Measurements from ENCODE around the gene PEDS1.

Gene PEDS1

GRCh38 chr20:50191544-50192363 is 38.2 kb upstream of the PEDS1 start:
- peak overlapping the region; percentile 100 for H3K27ac ChIP-seq
- H3K4me3 ChIP-seq (ENCODE audit: low read depth in 1 of 2, low read length in 1 of 2): peak overlapping the region; percentile 87 to 93
- H3K9me3 ChIP-seq: no peaks in the 10 kb centered on the region
- peaks cover 71 to 74% of the 10 kb centered on the region in 2 experiments for H3K4me1 ChIP-seq (ENCODE audit: control insufficient read depth in 1 of 2, insufficient read depth in 1 of 2, low read depth in 1 of 2, low read length in 1 of 2)
- no peaks in the 10 kb centered on the region for H3K27me3 ChIP-seq
- peaks cover 35% of the 10 kb centered on the region for H3K36me3 ChIP-seq
- peak; percentile 40 for TF ChIP-seq CTCF (IDR thresholded peaks at IDR 0.05)

GRCh38 chr20:50191065-50191543 is 37.6 kb upstream of the PEDS1 start:
- Histone ChIP-seq H3K36me3 (peaks cover 31% of the 10 kb centered on the region), H3K4me1 (ENCODE audit: control insufficient read depth in 1 of 2, insufficient read depth in 1 of 2, low read depth in 1 of 2, low read length in 1 of 2) (peaks cover 72 to 74% of the 10 kb centered on the region in 2 experiments), H3K27ac (peak overlapping the region; percentile 100), H3K27me3 (no peaks in the 10 kb centered on the region), H3K4me3 (ENCODE audit: low read depth in 1 of 2, low read length in 1 of 2) (peak overlapping the region; percentile 87 to 93), H3K9me3 (no peaks in the 10 kb centered on the region)
- TF ChIP-seq CTCF (IDR thresholded peaks at IDR 0.05): no peak

- TF ChIP-seq CTCF (IDR thresholded peaks at IDR 0.05): peak; percentile 92
- Histone ChIP-seq H3K4me3 (ENCODE audit: low read depth in 1 of 2, low read length in 1 of 2) (peak within 1 kb of the TSS; percentile 87 to 93), H3K27ac (peak within 1 kb of the TSS; percentile 100), H3K36me3 (peaks cover 29% of the 10 kb centered on the region), H3K4me1 (ENCODE audit: control insufficient read depth in 1 of 2, insufficient read depth in 1 of 2, low read depth in 1 of 2, low read length in 1 of 2) (peaks cover 68 to 69% of the 10 kb centered on the region in 2 experiments), H3K27me3 (no peaks in the 10 kb centered on the region), H3K9me3 (no peaks in the 10 kb centered on the region)
Observed at GRCh38 chr20:50190251-50191064, 36.9 kb upstream of the PEDS1 start, which contains the start of gene CEBPB. Gene CEBPB, plus strand, starts transcription at chr20:50190830. Its CDS starts 204 bp downstream, at chr20:50191034.

GRCh38 chr20:50189681-50190250 is 36.2 kb upstream of the PEDS1 start:
- Histone ChIP-seq H3K27me3 (no peaks in the 10 kb centered on the region), H3K4me3 (ENCODE audit: low read depth in 1 of 2, low read length in 1 of 2) (peak overlapping the region; percentile 87 to 93), H3K9me3 (no peaks in the 10 kb centered on the region), H3K27ac (peak overlapping the region; percentile 100), H3K4me1 (ENCODE audit: control insufficient read depth in 1 of 2, insufficient read depth in 1 of 2, low read depth in 1 of 2, low read length in 1 of 2) (peaks cover 61 to 62% of the 10 kb centered on the region in 2 experiments), H3K36me3 (peaks cover 23% of the 10 kb centered on the region)
- no peak for TF ChIP-seq CTCF (IDR thresholded peaks at IDR 0.05)
